Measurements from ENCODE around the gene MUCL3.

MUCL3 gene

DNA sequence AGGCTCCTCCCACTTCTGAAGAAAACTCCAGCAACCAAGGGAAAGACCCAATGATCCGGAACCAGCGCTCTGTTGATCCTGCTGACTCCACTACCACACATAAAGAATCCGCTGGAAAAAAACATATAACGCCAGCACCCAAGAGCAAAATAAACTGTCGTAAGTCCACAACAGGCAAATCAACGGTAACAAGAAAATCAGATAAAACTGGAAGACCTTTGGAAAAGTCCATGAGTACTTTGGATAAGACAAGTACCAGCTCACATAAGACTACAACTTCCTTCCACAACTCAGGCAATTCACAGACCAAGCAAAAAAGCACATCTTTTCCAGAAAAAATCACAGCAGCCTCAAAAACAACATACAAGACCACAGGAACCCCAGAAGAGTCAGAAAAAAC is 8.0 kb downstream of the MUCL3 start:
- no peak for DNase-seq (ENCODE audit: low read depth in 1 of 2, low spot score in 1 of 2)
- TF ChIP-seq SPI1 (IDR thresholded peaks at IDR 0.05; ENCODE audit: borderline replicate concordance, low read depth), result no peak
- TF ChIP-seq POLR2AphosphoS5 (IDR thresholded peaks at IDR 0.05; ENCODE audit: low read depth), result no peak
- TF ChIP-seq, protein P1, sequence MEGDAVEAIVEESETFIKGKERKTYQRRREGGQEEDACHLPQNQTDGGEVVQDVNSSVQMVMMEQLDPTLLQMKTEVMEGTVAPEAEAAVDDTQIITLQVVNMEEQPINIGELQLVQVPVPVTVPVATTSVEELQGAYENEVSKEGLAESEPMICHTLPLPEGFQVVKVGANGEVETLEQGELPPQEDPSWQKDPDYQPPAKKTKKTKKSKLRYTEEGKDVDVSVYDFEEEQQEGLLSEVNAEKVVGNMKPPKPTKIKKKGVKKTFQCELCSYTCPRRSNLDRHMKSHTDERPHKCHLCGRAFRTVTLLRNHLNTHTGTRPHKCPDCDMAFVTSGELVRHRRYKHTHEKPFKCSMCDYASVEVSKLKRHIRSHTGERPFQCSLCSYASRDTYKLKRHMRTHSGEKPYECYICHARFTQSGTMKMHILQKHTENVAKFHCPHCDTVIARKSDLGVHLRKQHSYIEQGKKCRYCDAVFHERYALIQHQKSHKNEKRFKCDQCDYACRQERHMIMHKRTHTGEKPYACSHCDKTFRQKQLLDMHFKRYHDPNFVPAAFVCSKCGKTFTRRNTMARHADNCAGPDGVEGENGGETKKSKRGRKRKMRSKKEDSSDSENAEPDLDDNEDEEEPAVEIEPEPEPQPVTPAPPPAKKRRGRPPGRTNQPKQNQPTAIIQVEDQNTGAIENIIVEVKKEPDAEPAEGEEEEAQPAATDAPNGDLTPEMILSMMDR (IDR thresholded peaks at IDR 0.05; ENCODE audit: insufficient read depth, low read length), result no peak
- TF ChIP-seq, protein P2, sequence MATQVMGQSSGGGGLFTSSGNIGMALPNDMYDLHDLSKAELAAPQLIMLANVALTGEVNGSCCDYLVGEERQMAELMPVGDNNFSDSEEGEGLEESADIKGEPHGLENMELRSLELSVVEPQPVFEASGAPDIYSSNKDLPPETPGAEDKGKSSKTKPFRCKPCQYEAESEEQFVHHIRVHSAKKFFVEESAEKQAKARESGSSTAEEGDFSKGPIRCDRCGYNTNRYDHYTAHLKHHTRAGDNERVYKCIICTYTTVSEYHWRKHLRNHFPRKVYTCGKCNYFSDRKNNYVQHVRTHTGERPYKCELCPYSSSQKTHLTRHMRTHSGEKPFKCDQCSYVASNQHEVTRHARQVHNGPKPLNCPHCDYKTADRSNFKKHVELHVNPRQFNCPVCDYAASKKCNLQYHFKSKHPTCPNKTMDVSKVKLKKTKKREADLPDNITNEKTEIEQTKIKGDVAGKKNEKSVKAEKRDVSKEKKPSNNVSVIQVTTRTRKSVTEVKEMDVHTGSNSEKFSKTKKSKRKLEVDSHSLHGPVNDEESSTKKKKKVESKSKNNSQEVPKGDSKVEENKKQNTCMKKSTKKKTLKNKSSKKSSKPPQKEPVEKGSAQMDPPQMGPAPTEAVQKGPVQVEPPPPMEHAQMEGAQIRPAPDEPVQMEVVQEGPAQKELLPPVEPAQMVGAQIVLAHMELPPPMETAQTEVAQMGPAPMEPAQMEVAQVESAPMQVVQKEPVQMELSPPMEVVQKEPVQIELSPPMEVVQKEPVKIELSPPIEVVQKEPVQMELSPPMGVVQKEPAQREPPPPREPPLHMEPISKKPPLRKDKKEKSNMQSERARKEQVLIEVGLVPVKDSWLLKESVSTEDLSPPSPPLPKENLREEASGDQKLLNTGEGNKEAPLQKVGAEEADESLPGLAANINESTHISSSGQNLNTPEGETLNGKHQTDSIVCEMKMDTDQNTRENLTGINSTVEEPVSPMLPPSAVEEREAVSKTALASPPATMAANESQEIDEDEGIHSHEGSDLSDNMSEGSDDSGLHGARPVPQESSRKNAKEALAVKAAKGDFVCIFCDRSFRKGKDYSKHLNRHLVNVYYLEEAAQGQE (IDR thresholded peaks at IDR 0.05; ENCODE audit: insufficient replicate concordance, low read depth), result no peak
- no peak for TF ChIP-seq GABPA (IDR thresholded peaks at IDR 0.05; ENCODE audit: low read depth)

DNA sequence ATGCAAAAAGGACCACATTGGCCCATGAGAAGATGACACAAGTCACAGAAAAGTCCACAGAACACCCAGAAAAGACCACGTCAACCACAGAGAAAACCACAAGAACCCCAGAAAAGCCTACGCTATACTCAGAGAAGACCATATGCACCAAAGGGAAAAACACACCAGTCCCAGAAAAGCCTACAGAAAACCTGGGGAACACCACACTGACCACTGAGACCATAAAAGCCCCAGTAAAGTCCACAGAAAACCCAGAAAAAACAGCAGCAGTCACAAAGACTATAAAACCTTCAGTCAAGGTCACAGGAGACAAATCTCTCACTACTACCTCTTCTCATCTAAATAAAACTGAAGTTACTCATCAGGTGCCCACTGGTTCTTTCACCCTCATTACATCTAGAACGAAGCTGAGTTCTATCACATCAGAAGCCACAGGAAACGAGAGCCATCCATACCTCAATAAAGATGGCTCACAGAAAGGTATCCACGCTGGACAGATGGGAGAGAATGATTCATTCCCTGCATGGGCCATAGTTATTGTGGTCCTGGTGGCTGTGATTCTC is 11.2 kb downstream of the MUCL3 start:
- TF ChIP-seq SPI1 (IDR thresholded peaks at IDR 0.05; ENCODE audit: borderline replicate concordance, low read depth) (no peak), GABPA (IDR thresholded peaks at IDR 0.05; ENCODE audit: low read depth) (no peak), POLR2AphosphoS5 (IDR thresholded peaks at IDR 0.05; ENCODE audit: low read depth) (no peak)
- TF ChIP-seq, protein P1 (IDR thresholded peaks at IDR 0.05; ENCODE audit: insufficient read depth, low read length), result no peak
- TF ChIP-seq, protein P2 (IDR thresholded peaks at IDR 0.05; ENCODE audit: insufficient replicate concordance, low read depth), result no peak
- no peak for DNase-seq (ENCODE audit: low read depth in 1 of 2, low spot score in 1 of 2)
- peaks cover 50% of the 10 kb centered on the region for H3K27me3 ChIP-seq (ENCODE audit: insufficient read depth, poor library complexity, severe bottlenecking)
- no peak overlapping the region for H3K4me3 ChIP-seq (replicated peaks; ENCODE audit: insufficient read depth, low read length)
- no peak overlapping the region for H3K27ac ChIP-seq (replicated peaks)

More for the DNA sequence above, 8.0 kb downstream of the MUCL3 start:
- Histone ChIP-seq H3K27ac (replicated peaks) (no peak overlapping the region), H3K4me3 (replicated peaks; ENCODE audit: insufficient read depth, low read length) (no peak overlapping the region), H3K27me3 (ENCODE audit: insufficient read depth, poor library complexity, severe bottlenecking) (peaks cover 35% of the 10 kb centered on the region)

DNA sequence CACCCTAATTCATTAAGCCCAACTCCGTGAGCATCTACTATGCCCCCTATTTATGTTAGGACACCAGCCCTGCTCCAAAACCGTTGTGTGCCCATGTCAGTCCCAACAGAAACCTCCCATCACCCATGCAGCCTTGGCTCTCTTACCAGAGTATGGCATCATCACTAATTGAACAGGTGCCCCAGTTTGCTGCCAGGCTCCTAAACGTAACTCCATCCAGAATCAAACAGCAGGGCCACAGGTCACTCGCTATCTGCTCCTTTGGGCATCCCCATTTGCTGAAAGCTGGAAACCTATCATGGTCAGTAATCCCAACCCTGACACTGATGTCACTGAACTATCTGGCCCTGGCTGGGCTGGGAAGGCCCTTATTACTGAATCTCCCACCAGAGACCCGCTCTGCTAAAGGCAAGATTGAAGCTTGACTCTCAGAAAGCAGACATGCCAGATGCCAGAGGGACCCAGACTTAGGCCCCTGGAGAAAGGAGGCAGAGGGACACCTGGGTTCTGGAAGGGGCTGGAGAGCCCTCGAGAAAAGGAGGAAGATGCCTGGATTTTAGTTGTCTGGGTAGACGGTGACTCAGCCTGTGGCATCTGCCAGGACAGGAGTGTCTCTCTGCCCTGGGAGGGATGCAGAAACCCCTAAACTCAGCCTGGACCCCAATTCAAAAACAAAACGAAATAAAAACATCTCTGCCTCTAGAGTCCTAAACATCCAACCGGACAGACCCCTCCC is 14.0 kb downstream of the MUCL3 start:
- TF ChIP-seq, protein P1 (IDR thresholded peaks at IDR 0.05; ENCODE audit: insufficient read depth, low read length), result no peak
- H3K27ac ChIP-seq (replicated peaks), result no peak overlapping the region
- no peak overlapping the region; the same call in 1 of the 2 replicates for H3K4me3 ChIP-seq (replicated peaks; ENCODE audit: insufficient read depth, low read length)

More for the DNA sequence above, 14.0 kb downstream of the MUCL3 start:
- DNase-seq (ENCODE audit: low read depth in 1 of 2, low spot score in 1 of 2), result no peak
- peaks cover 52% of the 10 kb centered on the region for H3K27me3 ChIP-seq (ENCODE audit: insufficient read depth, poor library complexity, severe bottlenecking)

Data from HL-60 (cell line).